ENCODE results near the gene SOHLH1.

The SOHLH1 gene

GRCh38 chr9:135699440-135699839, at the start of gene SOHLH1:
TSS of gene SOHLH1 (minus strand) at chr9:135699481. CDS start at chr9:135699467, 14 bp downstream.
- DNase-seq = no peak

GRCh38 chr9:135748676-135749075, 49.4 kb upstream of the SOHLH1 start:
- DNase-seq = no peak

GRCh38 chr9:135747311-135747710, 48.0 kb upstream of the SOHLH1 start:
- no peak for DNase-seq

- no peak for DNase-seq
These were observed 47.3 kb upstream of the SOHLH1 start for GRCh38 chr9:135746565-135746964.

- no peak for DNase-seq
These were observed 46.5 kb upstream of the SOHLH1 start for GRCh38 chr9:135745686-135746324.

GRCh38 chr9:135745189-135745588, 45.9 kb upstream of the SOHLH1 start:
- no peak for DNase-seq

GRCh38 chr9:135744333-135745070, 45.2 kb upstream of the SOHLH1 start:
- DNase-seq = no peak

- no peak for DNase-seq
These were observed 44.5 kb upstream of the SOHLH1 start for GRCh38 chr9:135743546-135744332.

- DNase-seq = no peak
These were observed 43.7 kb upstream of the SOHLH1 start for GRCh38 chr9:135743021-135743420.

GRCh38 chr9:135741276-135742219, 42.3 kb upstream of the SOHLH1 start:
- no peak for DNase-seq

- no peak for DNase-seq
These were observed 40.3 kb upstream of the SOHLH1 start for GRCh38 chr9:135739271-135740220.

GRCh38 chr9:135737840-135738521, 38.7 kb upstream of the SOHLH1 start:
- no peak for DNase-seq

GRCh38 chr9:135736979-135737839, 37.9 kb upstream of the SOHLH1 start:
- no peak for DNase-seq

GRCh38 chr9:135736272-135736978, 37.1 kb upstream of the SOHLH1 start:
- DNase-seq = no peak

- no peak for DNase-seq
These were observed 35.4 kb upstream of the SOHLH1 start for GRCh38 chr9:135734616-135735144.

- DNase-seq = no peak
These were observed 33.4 kb upstream of the SOHLH1 start for GRCh38 chr9:135732569-135733257.

GRCh38 chr9:135731454-135731853, 32.2 kb upstream of the SOHLH1 start:
- no peak for DNase-seq

GRCh38 chr9:135729480-135729879, 30.2 kb upstream of the SOHLH1 start:
- DNase-seq = no peak
